H54 (cell line): ENCODE measurements around the gene SCGB1D2.
A peak's percentile ranks its signal among the peaks of the same experiment; 100 is the strongest.
"Not testable (repeated sequence)": the region's sequence is repeated elsewhere in the genome, so short reads cannot be mapped to it uniquely, and the experiment has no call there.

Experiments
- DNase-seq: peaks from one replicate; pipeline ENCODE4 v3.0.0; 2011; ENCODE audit warnings: low spot score, mixed read lengths; ENCODE audit not compliant: insufficient read length
- FAIRE-seq: peaks from 3 replicates; lab custom pipeline; 2011; peaks lifted over from hg19 to GRCh38; lab: Jason Lieb, UNC
- POLR2A ChIP-seq: IDR thresholded peaks from 2 replicates; pipeline ENCODE4 v1.6.1; 2011; ENCODE audit warnings: low read depth, mild to moderate bottlenecking, low read length

Gene SCGB1D2, protein sequence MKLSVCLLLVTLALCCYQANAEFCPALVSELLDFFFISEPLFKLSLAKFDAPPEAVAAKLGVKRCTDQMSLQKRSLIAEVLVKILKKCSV

DNA sequence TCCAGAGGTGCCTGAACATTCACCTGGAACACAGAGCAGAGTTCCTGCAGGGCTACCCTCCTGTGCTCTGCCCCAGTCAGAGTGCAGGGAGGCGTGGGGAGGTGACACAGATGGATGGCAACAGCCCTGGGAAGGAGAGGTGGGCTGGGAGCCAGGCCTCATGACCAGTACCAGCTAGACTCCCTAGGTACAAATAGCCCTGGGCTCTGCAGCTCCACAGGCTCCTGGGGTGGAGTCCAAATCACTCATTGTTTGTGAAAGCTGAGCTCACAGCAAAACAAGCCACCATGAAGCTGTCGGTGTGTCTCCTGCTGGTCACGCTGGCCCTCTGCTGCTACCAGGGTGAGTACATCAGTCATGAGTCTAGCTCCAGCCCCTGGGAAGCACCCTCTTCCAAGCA lies at the start of gene SCGB1D2:
SCGB1D2 (plus strand) TSS at position 219 of the 400 bp plus-strand sequence; CDS start at position 288, 69 bp downstream.
- no peak for TF ChIP-seq POLR2A
- FAIRE-seq: no peak
- DNase-seq: peak; percentile 35

GRCh38 chr11:62193952-62194351 lies 48.1 kb upstream of the SCGB1D2 start:
- no peak for DNase-seq
- TF ChIP-seq POLR2A: no peak
- no peak for FAIRE-seq

DNA sequence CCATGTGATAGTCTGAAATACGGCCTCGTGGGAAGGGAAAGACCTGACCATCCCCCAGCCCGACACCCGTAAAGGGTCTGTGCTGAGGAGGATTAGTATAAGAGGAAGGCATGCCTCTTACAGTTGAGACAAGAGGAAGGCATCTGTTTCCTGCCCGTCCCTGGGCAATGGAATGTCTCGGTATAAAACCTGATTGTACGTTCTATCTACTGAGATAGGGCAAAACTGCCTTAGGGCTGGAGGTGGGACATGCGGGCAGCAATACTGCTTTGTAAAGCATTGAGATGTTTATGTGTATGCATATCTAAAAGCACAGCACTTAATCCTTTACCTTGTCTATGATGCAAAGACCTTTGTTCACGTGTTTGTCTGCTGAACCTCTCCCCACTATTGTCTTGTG lies 47.0 kb upstream of the SCGB1D2 start:
- FAIRE-seq: not testable (repeated sequence)

DNA sequence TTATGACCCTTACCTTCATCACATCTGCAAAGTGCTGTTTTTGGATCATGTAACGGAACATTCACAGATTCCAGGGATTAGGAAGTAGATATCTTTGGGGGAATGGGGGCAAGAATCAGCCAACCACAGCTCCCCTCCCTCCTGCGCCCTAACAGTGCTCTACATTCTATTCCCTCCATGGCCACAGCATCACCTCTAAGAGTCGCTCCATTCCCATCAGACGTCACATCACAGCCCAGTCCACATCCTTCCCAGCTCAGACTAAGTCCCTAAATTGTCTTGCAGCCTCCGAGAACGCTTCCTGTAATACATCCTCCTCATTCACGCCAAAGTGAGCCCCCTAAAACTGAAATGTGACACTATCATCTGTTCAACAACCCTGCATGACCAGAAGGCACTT lies 46.1 kb upstream of the SCGB1D2 start:
- TF ChIP-seq POLR2A: no peak
- FAIRE-seq: no peak
- peak; percentile 13 for DNase-seq

More for the DNA sequence above, 47.0 kb upstream of the SCGB1D2 start:
- not testable (repeated sequence) for DNase-seq

GRCh38 chr11:62197400-62197799 lies 44.6 kb upstream of the SCGB1D2 start:
- not testable (repeated sequence) for DNase-seq, FAIRE-seq

- DNase-seq (no peak), FAIRE-seq (no peak)
- no peak for TF ChIP-seq POLR2A
Observed at GRCh38 chr11:62201376-62201775, 40.7 kb upstream of the SCGB1D2 start.

DNA sequence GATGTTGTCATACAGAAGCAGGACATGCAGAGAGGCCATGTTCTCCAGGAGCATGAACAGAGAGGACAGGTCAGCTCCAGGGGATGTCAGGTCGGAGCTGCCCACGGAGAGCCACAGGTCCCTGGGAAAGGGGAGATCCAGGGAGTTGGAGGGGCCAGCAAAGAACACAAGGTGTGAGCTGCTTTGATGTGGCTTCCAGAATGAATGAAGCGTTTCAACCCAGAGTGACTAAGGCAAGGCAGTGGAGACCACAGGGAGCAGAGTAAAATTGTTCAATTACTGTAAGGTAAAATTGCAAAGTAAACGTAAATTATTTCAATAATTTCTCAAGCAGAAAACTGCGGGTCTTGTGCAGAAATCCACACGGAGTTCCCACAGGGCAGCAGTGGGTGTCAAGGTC lies 39.1 kb upstream of the SCGB1D2 start:
- DNase-seq: no peak
- no peak for FAIRE-seq
- no peak for TF ChIP-seq POLR2A

GRCh38 chr11:62204430-62204829 lies 37.6 kb upstream of the SCGB1D2 start:
- DNase-seq (no peak), FAIRE-seq (no peak)
- no peak for TF ChIP-seq POLR2A

DNA sequence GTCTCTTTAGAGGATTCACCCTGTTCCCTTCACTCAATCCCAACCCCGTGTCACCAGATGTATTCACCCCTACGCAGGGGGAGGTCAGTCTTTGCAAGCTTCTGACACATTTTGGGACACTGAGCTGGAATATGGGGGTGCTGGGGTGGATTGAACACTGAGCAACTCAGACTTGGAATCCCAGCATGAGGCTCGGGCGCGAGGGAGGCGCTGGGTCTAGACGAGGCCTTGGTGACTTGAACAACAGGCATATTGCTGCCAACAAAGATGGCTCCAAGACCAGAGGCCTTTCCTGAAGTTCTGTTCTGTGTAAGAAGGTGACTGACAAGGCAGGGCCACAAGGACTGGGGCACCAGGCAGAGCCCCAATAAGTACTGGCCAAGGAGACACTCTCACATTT lies 36.6 kb upstream of the SCGB1D2 start:
- FAIRE-seq: no peak
- TF ChIP-seq POLR2A: no peak
- no peak for DNase-seq

DNA sequence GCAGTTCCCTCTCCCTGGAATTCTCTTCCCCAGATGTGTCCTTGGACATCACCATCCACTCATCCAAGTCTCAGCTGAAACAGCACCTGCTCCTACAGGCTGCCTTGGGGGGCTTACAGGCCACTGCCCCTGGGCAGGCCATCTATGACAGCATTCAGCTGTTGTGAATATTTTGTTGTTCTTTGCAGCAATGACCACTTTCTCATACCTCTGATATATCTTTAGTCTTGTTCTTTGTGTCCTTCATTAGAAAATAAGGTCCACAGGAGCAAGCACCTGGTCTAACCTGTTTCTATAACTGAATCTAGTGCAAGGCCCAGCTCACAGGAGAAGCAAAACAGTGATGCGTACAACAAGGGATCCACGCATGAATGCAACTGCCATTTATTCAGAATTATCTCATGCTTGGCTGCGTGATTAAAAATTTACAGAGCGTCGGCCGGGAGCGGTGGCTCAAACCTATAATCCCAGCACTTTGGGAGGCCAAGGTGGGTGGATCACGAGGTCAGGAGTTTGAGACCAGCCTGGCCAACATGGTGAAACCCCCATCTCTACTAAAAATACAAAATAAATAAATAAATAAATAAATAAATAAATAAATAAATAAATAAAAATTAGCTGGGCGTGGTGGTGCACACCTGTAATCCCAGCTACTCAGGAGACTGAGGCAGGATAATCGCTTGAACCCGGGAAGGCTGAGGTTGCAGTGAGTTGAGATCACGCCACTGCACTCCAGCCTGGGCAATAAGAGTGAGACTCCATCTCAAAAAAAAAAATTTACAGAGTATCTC lies 35.6 kb upstream of the SCGB1D2 start:
- not testable (repeated sequence) for DNase-seq, FAIRE-seq

- FAIRE-seq (no peak), DNase-seq (no peak)
- TF ChIP-seq POLR2A: no peak
Observed at GRCh38 chr11:62208785-62209144, 33.3 kb upstream of the SCGB1D2 start.

DNA sequence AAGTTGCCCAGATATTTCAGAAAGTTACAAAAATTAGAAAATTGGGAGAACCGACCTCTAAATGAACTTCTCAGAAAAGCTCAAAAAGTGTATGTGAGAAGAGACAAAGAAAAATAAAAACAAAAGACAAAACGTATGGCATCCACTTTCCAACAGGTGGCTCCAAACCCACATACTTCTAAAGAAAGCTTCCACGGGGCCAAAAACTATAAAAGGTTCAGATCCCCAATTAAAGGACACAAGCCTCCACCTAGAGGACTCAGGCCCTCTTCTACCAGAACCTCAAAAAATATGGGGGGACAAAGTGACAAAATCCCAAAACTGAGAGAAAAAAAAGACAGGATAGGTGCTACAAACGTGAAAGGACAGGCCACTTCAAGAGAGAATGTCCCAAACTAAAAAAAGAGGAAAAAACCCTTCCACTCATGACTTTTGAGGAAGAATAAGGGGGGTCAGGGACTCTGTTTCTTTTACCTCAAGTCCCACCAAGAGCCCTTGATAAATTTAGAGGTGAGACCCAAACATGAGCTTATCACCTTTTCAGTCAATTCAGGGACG lies 24.8 kb upstream of the SCGB1D2 start:
- no peak for DNase-seq
- no peak for FAIRE-seq
- TF ChIP-seq POLR2A: no peak

- FAIRE-seq (no peak), DNase-seq (no peak)
- TF ChIP-seq POLR2A: no peak
Observed at GRCh38 chr11:62221498-62221897, 20.5 kb upstream of the SCGB1D2 start.

DNA sequence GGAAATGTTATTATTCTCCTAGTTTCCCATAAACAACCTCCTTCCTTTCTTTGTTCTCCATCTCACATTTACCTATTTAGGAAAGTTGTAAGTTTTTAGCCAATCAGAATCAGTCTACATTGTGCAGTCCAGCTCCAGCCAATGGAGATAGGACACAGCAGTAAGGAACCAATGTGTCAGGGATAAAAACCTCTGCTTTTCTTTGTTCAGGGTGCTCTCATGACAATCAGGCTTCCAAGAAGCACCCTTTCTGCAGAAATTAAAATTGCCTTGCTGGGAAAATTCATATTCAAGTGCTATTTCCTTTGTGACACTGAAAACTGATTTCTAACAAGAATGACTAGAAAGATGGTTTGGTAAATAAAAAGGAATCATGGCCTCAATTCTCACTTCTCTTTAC lies 18.9 kb upstream of the SCGB1D2 start:
- DNase-seq: no peak
- no peak for TF ChIP-seq POLR2A
- FAIRE-seq: no peak

- no peak for TF ChIP-seq POLR2A
- FAIRE-seq (no peak), DNase-seq (no peak)
Observed at GRCh38 chr11:62233730-62234129, 8.3 kb upstream of the SCGB1D2 start.
